ENCODE data around the gene RAMP3.

Gene RAMP3

GRCh38 chr7:45176091-45176490 lies 18.5 kb downstream of the RAMP3 start:
- no peak overlapping the region for H3K9ac ChIP-seq
- H3K4me1 ChIP-seq (ENCODE audit: low read depth, poor library complexity, severe bottlenecking) = no peaks in the 10 kb centered on the region

GRCh38 chr7:45176886-45177731 lies 19.5 kb downstream of the RAMP3 start:
- no peak overlapping the region for H3K27ac ChIP-seq
- TF ChIP-seq CTCF (conservative IDR thresholded peaks at IDR 0.05; ENCODE audit: low read depth, low read length) = no peak
- no peaks in the 10 kb centered on the region for H3K4me1 ChIP-seq (ENCODE audit: low read depth, poor library complexity, severe bottlenecking)
- no peak overlapping the region for H3K4me3 ChIP-seq (IDR thresholded peaks at IDR 0.05; ENCODE audit: insufficient read depth, low read depth, low read length)
- no peaks in the 10 kb centered on the region for H3K79me2 ChIP-seq (ENCODE audit: insufficient read depth, low read depth)
- H3K4me2 ChIP-seq = no peak overlapping the region
- H3K36me3 ChIP-seq (ENCODE audit: insufficient read depth) = no peaks in the 10 kb centered on the region
- 0 out of 2 replicates have a peak, but pooled peaks cover 2% of the 10 kb centered on the region for H3K27me3 ChIP-seq (ENCODE audit: insufficient read depth, low read depth)
- no peak overlapping the region for H2AFZ ChIP-seq (ENCODE audit: low read depth)
- H3K9ac ChIP-seq = no peak overlapping the region
- H4K20me1 ChIP-seq (ENCODE audit: insufficient read depth) = no peaks in the 10 kb centered on the region

More at GRCh38 chr7:45176091-45176490, 18.5 kb downstream of the RAMP3 start:
- H3K79me2 ChIP-seq (ENCODE audit: insufficient read depth, low read depth) = no peaks in the 10 kb centered on the region
- H4K20me1 ChIP-seq (ENCODE audit: insufficient read depth) = no peaks in the 10 kb centered on the region
- no peak overlapping the region for H3K4me3 ChIP-seq (IDR thresholded peaks at IDR 0.05; ENCODE audit: insufficient read depth, low read depth, low read length)
- no peaks in the 10 kb centered on the region for H3K36me3 ChIP-seq (ENCODE audit: insufficient read depth)
- H2AFZ ChIP-seq (ENCODE audit: low read depth) = no peak overlapping the region
- TF ChIP-seq CTCF (conservative IDR thresholded peaks at IDR 0.05; ENCODE audit: low read depth, low read length) = no peak
- no peak overlapping the region for H3K27ac ChIP-seq
- no peak overlapping the region for H3K4me2 ChIP-seq
- H3K27me3 ChIP-seq (ENCODE audit: insufficient read depth, low read depth) = 0 out of 2 replicates have a peak, but pooled peaks cover 2% of the 10 kb centered on the region

- Histone ChIP-seq H3K27me3 (ENCODE audit: insufficient read depth, low read depth) (0 out of 2 replicates have a peak, but pooled peaks cover 2% of the 10 kb centered on the region), H3K36me3 (ENCODE audit: insufficient read depth) (no peaks in the 10 kb centered on the region), H4K20me1 (ENCODE audit: insufficient read depth) (no peaks in the 10 kb centered on the region)
These were observed 20.2 kb downstream of the RAMP3 start for GRCh38 chr7:45177801-45178200.

More at GRCh38 chr7:45177801-45178200, 20.2 kb downstream of the RAMP3 start:
- Histone ChIP-seq H3K27ac (no peak overlapping the region), H3K4me2 (no peak overlapping the region), H3K4me1 (ENCODE audit: low read depth, poor library complexity, severe bottlenecking) (no peaks in the 10 kb centered on the region), H3K79me2 (ENCODE audit: insufficient read depth, low read depth) (no peaks in the 10 kb centered on the region), H2AFZ (ENCODE audit: low read depth) (no peak overlapping the region), H3K4me3 (IDR thresholded peaks at IDR 0.05; ENCODE audit: insufficient read depth, low read depth, low read length) (no peak overlapping the region), H3K9ac (no peak overlapping the region)
- no peak for TF ChIP-seq CTCF (conservative IDR thresholded peaks at IDR 0.05; ENCODE audit: low read depth, low read length)
